HG03103 (cell line): ENCODE measurements around the gene SH3RF3.
"Not testable (repeated sequence)": the region's sequence is repeated elsewhere in the genome, so short reads cannot be mapped to it uniquely, and the experiment has no call there.

ENCODE experiments used
- ATAC-seq: cut with Tn5 transposase; IDR thresholded peaks from one replicate; pipeline ENCODE4 v1.9.1; 2021; ENCODE audit warnings: low read depth; ENCODE audit not compliant: unreplicated experiment

SH3RF3 gene

DNA sequence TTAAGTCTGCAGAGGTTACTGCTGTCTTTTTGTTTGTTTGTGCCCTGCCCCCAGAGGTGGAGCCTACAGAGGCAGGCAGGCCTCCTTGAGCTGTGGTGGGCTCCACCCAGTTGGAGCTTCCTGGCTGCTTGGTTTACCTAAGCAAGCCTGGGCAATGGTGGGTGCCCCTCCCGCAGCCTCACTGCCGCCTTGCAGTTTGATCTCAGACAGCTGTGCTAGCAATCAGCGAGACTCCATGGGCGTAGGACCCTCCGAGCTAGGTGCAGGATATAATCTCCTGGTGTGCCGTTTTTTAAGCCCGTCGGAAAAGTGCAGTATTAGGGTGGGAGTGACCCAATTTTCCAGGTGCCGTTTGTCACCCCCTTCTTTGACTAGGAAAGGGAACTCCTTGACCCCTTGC is 11.8 kb upstream of the SH3RF3 start:
- ATAC-seq = not testable (repeated sequence)

DNA sequence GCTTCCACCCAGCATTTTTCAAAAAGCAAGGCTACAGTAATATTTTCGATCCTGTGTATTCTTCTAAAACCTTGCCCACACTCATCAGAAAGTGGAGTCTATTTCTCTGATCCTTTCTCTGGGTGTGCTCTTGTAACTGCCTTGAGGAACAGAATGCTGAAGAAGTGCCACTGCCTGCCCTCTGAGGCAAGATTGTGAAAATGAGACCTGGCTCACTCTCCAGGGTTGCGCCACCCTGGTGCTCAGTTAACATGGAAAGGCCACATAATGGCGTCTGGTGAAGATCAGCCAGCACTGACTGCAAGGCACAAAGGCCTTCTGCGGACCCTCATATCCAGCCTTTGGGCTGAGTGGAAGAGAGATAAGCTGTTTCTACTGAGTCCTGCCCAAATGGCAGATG is 11.2 kb upstream of the SH3RF3 start:
- ATAC-seq = no peak

DNA sequence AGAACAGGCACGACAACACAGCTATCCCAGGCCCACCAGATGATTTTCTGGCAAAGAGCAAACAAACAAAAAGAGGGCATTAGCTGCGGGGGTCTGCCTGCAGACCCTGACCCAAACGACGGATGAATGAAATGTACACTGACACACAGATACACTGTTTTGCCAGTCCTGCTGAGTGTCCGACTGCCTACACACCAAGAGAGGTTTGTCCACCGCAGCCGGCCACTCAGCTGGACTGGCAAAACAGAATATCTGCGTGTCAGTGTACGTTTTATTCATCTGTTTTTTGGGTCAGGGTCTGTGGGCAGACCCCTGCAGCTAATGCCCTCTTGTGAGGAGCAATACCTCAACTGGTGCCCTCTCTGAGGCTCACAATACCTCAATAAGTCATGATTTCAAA is 10.7 kb upstream of the SH3RF3 start:
- no peak for ATAC-seq

DNA sequence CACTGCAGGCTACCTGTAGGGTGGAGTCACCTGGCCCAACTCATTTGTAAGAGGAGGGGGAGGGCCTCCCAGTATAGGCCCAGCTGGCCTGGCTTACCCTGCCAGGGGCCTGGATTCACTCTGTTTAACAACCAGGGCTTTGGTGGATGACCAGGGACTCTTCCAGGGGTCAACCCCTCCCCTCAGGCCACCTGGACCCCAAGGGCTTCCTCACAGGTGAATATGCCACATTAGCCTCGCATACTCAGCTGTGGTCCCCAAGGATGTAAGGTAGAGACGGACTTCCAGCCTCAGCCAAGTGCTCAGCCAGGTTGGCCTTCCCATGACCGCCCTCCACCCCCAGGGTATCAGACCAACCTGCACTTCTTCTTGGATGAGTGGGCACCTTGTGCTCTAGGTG is 8.8 kb upstream of the SH3RF3 start:
- no peak for ATAC-seq

DNA sequence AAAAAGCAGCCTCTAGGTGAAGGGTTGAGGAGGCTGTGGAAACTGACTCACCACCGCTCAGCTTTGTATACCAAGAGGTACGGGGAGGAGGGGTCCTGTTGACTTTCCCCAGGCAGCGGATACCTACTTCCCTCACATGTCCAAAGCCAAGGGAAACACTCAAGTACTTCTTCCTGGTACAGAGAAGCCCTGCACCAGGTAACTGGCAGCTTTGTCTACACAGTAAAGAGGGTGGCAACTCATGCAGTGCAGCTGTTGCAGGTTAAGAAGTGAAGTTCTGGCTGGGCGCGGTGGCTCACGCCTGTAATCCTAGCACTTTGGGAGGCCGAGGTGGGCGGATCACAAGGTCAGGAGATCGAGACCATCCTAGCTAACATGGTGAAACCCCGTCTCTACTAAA is 8.3 kb upstream of the SH3RF3 start:
- ATAC-seq = not testable (repeated sequence)

DNA sequence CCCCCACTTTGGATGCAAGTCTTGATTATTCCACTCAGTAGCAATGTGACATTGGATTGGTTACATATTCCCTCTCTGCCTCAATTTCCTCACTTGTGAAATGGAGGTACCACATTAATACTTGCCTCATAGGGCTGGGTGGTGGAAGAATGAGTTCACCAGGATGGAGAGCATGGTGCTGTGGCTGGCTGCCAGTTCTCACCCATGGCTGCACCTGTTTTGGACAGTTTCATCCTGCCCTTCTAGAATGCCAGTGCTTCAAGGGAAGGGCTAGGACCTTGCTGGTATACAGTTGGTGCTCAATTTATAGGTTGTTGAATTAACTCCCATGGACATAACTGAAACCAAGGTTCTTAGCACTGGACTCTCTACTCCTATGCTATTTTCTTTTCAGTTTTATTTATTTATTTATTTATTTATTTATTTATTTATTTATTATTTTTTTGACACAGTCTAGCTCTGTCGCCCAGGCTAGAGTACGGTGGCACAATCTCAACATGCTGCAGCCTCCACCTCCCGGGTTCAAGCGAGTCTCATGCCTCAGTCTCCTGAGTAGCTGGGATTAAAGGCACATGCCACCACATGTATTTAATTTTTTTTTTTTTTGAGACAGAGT is 5.3 kb upstream of the SH3RF3 start:
- no peak for ATAC-seq

DNA sequence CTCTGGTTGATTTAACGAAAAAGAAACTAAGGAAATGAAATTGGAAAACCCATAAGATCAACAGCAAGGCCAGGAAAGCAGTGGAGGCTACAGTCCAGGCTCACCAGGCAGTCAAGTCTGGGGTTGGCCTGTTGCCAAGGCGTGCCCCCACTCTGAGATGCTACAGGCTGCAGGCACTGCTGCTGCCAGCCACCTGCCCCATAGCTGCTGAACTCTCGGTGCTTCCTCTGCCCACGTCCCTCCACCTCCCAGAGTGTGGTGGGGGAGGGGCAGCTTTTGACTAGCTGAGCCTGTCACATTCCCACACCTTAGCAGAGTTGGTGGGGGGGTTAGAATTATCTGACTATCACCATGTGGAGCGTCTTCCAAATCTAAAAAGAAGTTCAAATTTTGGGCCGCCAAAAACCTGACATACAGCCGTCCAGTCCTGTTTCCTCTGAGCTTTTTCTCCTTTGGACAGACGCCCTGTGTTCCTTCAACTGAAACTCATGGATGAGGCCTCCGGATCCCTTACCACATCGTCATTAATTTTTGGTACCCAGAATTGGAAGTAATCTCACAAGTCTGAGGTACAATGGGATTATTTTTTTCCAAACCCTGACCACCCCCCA is 3.9 kb upstream of the SH3RF3 start:
- no peak for ATAC-seq

DNA sequence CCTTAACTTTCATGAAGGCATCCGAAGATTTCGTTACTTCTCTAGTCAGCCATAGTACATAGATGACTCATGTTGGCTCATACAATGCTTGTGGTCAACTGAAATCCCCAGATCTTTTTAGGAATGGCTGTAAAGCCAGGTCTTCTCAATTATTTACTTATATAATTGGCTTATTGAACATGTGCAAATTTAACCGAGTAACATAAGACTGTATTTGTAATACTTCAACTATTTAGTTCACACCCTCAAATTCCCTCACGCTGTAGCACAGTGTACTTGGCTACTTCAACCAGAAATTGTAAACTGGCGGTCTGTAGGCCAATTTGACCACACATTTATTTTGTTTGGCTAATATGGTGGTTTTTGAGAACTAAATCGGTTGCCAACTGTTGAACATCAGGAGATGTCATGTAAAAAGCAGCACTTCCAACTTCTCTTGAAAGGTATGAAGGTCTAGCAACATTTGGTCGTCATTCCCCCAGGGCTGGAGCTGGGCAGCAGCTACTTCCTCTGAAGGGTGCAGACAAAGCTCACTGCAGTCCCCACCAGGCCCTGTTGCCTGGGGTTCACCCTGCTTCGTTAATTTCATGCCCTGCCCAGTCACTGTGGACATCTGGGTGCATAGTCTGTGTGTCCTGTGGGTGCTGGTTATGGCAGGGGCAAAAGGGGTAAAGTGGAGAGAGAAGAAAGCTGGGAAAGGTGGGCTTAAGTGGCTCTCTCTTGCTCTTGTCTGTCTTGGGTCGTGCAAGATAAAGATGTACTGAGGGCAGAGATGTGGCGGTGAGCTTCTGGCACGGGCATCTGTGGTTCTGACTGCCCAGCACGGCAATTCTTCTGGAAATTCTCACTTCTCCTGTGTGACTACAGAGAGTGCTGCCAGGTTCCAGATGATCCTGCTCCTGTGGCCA is 3.2 kb upstream of the SH3RF3 start:
- ATAC-seq = no peak

DNA sequence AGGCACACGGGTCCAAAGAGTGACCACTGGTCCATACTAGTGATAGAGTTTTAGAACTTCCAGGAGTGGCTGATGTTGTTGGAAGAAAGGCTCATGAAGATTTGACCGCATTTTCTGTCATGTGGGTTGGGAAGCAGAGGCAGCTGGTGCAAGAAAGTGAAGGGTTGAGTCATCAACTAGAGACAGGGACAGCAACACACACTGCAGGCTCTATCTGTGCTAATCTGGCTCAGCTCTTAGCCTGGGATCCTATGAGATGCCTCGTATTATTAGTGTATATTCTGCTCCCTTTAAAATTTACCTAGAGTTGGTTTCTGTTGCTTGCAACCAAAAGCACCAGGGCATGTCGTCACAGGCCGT is 2.5 kb upstream of the SH3RF3 start:
- no peak for ATAC-seq

DNA sequence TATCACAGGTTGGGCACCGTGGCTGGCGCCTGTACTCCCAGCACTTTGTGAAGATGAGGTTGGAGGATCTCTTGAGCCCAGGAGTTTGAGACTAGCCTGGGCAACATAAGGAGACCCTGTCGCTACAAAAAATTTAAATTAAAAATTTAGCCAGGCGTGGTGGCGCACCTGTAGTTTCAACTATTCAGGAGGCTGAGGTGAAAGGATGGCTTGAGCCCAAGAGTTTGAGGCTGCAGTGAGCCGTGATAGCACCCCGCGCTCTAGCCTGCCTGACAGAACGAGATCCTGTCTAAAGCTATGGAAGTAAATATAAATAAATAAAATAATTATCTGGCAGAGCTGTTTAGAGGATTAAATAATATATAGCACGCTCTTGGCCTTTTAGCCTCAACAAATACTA is 1.4 kb upstream of the SH3RF3 start:
- ATAC-seq = no peak

DNA sequence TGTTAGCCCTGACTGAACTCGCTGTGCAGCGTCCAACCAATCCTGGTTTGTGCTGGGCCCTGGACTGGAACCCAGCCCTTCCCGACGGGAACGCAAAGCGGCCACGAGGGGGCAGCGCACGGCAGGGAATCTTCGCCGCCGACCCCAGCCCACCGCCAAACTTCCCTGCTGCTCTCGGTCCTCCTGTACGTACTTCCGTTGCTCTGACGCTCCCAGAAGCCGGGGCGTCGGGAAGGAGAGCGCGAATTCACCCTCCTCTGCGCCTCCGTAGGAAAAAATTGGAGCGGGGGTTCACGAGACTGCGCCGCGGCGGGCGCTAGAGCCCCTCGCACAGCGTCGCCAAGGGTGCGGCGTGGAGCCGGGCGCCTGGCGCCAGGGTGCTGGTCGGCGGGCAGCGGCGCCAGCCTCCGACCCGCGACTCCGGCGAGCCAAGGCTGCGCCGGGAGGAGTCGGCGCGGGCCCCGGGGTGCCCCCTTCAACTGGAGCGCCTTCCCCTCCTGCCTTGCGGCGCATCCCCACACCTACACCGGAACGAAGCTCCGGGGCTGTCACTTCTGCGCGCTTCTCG is 873 bp upstream of the SH3RF3 start:
- no peak for ATAC-seq

DNA sequence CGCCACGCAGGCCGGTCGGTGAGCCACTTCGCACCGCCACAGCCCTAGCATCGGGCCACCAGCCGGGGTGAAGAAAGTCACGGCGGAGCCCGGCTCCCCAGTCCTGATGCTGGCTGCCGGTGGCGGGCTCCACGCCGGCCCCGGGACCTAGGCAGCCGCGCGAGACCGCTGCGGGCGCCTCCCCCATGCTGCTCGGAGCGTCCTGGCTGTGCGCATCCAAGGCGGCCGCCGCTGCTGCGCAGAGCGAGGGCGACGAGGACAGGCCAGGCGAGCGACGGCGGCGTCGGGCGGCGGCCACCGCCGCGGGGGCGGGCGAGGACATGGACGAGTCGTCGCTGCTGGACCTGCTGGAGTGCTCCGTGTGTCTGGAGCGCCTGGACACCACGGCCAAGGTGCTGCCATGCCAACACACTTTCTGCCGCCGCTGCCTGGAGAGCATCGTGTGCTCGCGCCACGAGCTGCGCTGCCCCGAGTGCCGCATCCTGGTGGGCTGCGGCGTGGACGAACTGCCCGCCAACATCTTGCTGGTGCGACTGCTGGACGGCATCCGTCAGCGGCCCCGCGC is 433 bp downstream of the SH3RF3 start:
- no peak for ATAC-seq

DNA sequence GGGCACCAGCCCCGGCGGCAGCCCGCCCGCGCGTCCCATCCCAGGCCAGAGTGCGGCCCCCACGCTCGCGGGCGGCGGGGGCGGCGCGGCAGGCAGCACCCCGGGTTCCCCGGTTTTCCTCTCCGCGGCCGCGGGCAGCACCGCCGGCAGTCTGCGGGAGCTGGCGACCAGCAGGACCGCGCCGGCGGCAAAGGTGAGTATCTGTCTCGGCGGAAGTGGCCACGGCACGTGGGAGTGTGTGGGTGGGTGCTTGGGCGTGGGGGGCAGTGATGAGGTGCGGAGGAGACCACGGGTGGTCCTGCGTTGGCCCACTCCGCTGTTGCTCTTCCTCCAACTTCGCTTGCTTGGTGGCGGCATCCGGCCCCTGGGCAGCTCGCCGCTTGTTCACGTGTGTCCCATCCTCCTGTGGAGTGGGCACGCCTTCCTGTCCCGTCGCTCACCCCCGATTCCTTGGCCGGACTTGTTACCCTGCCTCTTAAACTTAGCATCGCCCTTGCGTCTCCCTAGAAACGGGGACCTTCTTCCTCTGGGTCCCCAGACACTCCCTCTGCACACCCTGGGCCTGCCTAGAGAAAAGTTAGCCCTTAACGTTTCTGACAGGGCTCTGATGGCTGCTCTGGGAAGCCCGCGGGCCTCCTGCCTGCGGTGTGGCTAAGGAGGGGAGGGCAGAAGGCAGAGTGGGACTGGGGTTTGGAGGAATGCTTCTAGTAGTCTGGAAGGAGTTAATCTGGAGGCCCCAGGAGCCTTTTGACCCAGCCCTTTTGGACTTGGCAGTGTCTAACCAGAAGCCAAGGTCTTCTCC is 1.1 kb downstream of the SH3RF3 start:
- no peak for ATAC-seq

DNA sequence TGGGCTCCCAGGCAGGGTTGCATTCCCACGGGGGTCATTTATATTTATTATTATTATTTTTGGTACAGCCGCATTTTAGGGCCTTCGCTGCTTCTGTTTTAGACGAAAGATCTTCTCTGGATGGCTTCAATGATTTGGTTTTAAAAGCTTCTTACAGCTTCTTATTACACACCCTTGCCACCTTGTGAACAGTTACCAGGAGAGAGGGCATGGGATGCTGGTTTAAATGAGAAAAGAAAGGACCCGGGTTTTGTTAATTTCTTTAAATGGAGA is 1.7 kb downstream of the SH3RF3 start:
- no peak for ATAC-seq

DNA sequence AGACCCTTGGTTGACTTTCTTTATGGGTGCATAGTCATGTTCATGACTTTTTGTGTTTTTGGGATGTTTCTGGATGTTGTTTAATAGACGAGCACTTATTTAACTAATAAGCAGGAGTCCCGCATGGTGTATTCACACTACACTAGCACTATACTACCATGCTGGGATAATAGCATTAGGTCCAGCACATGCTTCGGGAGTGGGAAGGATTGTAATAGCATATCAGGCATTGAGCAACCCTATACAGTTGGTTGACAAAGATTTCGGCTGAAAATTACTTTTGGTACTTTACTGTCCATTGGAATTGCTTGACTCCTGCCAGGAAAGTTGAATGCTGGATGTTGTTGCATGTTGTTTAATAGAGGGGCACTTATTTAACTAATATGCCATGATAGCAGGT is 2.8 kb downstream of the SH3RF3 start:
- no peak for ATAC-seq

DNA sequence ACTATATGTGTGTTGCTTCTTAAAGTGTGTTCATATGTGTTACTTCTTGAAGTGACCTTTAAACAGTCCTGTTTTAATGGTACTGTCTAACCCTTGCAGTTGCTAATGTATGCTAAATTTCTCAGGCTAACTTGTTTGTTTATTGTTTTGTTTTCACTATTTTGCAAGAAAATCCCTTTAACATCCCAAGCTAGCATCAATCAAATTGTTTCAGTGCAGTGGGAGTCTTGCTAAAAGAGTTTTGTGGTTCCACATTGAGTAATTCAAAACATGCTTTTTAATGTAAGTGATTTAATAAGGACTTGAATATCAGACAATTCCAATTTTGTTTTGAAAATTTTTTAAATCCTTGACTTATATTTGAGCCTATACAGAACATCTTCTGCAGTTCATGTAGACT is 3.6 kb downstream of the SH3RF3 start:
- ATAC-seq = no peak

DNA sequence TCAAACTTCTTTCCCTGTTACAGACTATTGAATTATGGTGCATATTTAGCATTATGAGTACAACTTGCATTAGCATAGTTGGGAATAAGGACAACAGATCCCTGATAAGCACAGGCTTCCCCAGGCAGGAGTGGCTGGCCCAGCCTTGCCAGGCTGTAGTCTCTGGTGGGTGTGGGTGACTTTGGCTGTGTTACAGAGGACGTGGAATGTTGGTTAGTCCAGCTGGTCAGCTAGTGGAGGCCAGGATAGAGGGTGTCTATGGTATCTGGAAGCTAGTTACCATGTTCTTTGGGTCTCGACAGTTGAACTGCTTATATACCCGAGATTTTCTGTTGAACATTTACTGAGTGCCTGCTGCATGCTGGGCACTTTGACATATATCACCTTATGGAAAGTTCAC is 4.7 kb downstream of the SH3RF3 start:
- ATAC-seq = no peak

DNA sequence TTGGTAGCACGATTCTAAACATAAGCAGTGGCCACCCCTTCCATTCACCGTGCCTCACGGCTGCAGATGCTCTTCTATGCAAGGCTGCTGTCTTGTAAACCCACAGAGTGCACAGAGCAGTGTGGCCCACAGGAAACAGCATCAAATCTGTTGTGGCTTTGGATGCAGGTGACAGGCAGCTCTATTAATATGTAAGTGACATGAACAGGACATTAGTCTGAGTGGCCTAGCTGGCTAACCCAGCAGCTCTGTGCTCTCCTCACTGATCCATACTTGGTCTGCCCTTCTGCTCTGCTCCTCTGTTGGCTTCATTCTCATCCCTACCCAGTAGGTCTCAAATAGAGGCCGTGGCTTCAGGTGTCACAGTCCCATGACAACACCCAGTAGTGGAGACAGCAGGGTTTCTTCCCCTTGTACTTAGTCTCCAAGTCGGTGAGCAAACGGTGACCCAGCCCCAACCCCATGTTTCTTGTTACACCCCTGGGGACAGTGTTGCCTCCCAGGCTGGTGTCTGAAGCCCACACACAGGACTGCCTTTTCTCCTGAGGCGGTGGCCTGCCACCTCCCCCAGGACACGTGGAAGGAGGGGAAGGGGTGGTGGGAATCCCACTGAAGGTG is 5.8 kb downstream of the SH3RF3 start:
- ATAC-seq = no peak

DNA sequence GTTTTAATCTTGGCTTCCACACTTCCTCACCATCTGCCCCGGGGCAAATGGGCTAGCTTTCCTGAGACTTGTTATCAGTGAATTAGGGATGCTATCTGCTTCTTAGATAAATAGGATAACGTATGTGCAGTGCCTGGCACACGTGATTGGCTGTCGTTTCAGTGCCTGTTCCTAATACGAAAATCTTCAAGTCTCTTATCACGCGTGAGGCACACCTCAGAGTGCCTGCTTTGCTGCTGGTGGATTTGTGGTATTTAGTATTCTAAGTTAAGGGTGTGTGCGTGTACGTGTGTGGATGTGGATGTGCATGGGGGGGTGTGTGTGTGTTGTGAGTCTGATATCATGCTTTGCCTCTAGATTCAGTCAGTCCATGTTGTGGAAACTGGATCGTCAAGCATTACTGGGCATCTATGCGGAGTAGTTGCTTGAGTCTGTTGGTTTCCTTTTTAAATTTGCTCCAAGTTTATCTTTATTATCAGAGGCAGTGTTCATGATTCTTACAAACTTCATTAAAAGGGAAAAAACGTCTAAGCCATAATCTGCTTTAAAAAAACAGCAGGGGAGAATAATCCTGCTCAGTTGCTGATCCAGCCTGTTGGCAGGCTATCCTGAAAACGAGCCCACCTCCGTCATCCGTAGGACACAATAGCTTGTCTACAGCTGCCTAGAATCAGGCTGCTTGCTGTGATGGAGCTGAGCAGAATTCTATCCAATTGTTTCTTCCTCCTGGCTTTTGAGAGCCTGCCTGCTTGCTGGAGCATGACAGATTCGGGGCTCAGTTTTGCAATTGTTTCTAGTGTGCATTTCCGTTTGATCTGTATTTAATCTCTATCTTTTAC is 6.6 kb downstream of the SH3RF3 start:
- ATAC-seq = no peak
